Mucosa of descending colon (tissue), 3 donors: ENCODE data around the gene KLF3. TPM values are rescaled to one million over a fixed set of nuclear protein-coding genes. Genes with fewer than 3 reads are reported as not detected.

Experiments
- ATAC-seq: fragments of 200-7000 bp; cut with Tn5 transposase; one replicate; pipeline ENCODE4 v1.9.1; 2020; ENCODE audit warnings: mild to moderate bottlenecking, moderate library complexity
- DNase-seq, 3 donors: peaks; one replicate each; pipeline ENCODE4 v3.0.0-alpha.2; 2020
- H3K36me3 ChIP-seq: fragments of 200-600 bp; one replicate; pipeline ENCODE4 v1.8.0; 2021; ENCODE audit warnings: low read depth, mild to moderate bottlenecking
- H3K4me1 ChIP-seq: fragments of 200-600 bp; one replicate; pipeline ENCODE4 v1.8.0; 2021; ENCODE audit warnings: low read depth, mild to moderate bottlenecking
- H3K4me3 ChIP-seq: fragments of 200-600 bp; one replicate; pipeline ENCODE4 v1.8.0; 2021; ENCODE audit warnings: mild to moderate bottlenecking
- H3K9me3 ChIP-seq: fragments of 200-600 bp; one replicate; pipeline ENCODE4 v1.8.0; 2021; ENCODE audit warnings: mild to moderate bottlenecking
- CTCF ChIP-seq: fragments of 200-600 bp; IDR thresholded peaks from one replicate; pipeline ENCODE4 v1.8.0; 2022; ENCODE audit warnings: antibody characterized with exemption, mild to moderate bottlenecking
- intact Hi-C, 2 donors: fragments of 100-400 bp; cut with DNase I in 1 of 2; cut with micrococcal nuclease in 1 of 2; formaldehyde crosslinking; loops; one replicate each; pipeline versions ENCODE4 v1.11.0 to v1.11.1; 2022; cut with DNase I, micrococcal nuclease
- total RNA-seq, 3 donors: library from RNA; stranded (reverse); fragmentation: NEBNext Ultra II Directional in 2 of 3; extraction: Animal tissue kit (Norgen Biotek cat#: 25700) in 2 of 3; gene quantifications; one replicate each; pipeline versions ENCODE4 v1.2.1 to v1.2.4, GENCODE V29; 2021 to 2023
- donor health status: DM: no; HTN: no; CAD: no; lungs with moderate emphysema.
- donor health status: DM: no; HTN: no; CAD: no.
- donor health status: DM: no; HTN: yes; CAD: no.

KLF3 gene
- total RNA-seq, 3 donors from 2014 or later = 102 to 151 (median 128) TPM

GRCh38 chr4:38747629-38748028 lies 83.6 kb downstream of the KLF3 start:
- intact Hi-C loops = no loop called here
- Histone ChIP-seq H3K36me3 (no peaks in the 10 kb centered on the region), H3K4me3 (no peak overlapping the region), H3K4me1 (no peaks in the 10 kb centered on the region), H3K9me3 (peaks cover 7% of the 10 kb centered on the region)
- no peak for DNase-seq
- no peak for TF ChIP-seq CTCF
- ATAC-seq = no peak

DNA sequence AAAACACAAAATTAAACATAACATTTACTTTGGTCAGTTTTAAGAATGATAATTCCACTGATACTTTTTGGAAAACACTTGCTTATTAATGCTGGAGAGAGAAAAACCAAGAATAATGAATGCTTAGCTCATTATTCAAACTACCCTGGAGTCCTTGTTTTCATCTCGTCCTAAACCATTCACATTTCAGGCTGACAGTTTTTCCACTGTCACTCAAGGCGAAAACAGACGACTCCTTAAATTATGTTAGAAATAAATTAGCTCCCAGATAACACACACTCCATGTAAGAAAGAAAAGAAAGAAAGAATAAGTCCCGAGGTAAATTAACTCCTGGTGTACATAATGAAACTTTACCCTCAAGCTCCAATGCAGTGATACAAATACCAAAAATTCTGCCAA lies 85.3 kb downstream of the KLF3 start:
- ATAC-seq (no peak), DNase-seq (no peak)
- TF ChIP-seq CTCF = no peak
- Histone ChIP-seq H3K36me3 (no peaks in the 10 kb centered on the region), H3K4me3 (no peak overlapping the region), H3K4me1 (no peaks in the 10 kb centered on the region), H3K9me3 (peaks cover 7% of the 10 kb centered on the region)
- intact Hi-C loops = no loop called here

Other genes with a start within 250 kb of the KLF3 start
- gene TLR10, start 118.8 kb downstream of the KLF3 start, total RNA-seq = under 1 TPM; 0.17 to 0.46 (median 0.25) TPM
- 1 to 10 TPM; 7.3 to 9.3 (median 7.7) TPM for gene TLR1, start 140.6 kb downstream of the KLF3 start, total RNA-seq
- 1 to 10 TPM; 1.3 to 3.6 (median 2.3) TPM for gene TLR6, start 192.6 kb downstream of the KLF3 start, total RNA-seq
- 10 to 100 TPM; 59.1 to 94.7 (median 62.5) TPM for gene FAM114A1, start 203.6 kb downstream of the KLF3 start, total RNA-seq